Gastroesophageal sphincter (tissue), 3 donors: ENCODE data around the gene SIRPA.

Experiments used
- POLR2A ChIP-seq, 2 donors: fragments of 450-650 bp; IDR thresholded peaks; one replicate each; pipeline ENCODE4 v1.6.1; 2017; ENCODE audit warnings: antibody characterized with exemption in 2 of 2, mild to moderate bottlenecking in 2 of 2, moderate library complexity in 1 of 2
- POLR2AphosphoS5 ChIP-seq: sonication (generic); formaldehyde crosslinking; IDR thresholded peaks from one replicate; pipeline ENCODE4 v1.6.1; 2017; ENCODE audit warnings: antibody characterized with exemption
- TF ChIP-seq, protein P1 (sequence below), 4 experiments: fragments of 200-600 bp in 2 of 4; fragments of 450-650 bp in 2 of 4; sonication (generic) in 1 of 4; IDR thresholded peaks; one replicate each; pipeline ENCODE4 v1.5.1; 2017 to 2019; ENCODE audit warnings: antibody characterized with exemption in 4 of 4, mild to moderate bottlenecking in 2 of 4, moderate library complexity in 2 of 4

DNA sequence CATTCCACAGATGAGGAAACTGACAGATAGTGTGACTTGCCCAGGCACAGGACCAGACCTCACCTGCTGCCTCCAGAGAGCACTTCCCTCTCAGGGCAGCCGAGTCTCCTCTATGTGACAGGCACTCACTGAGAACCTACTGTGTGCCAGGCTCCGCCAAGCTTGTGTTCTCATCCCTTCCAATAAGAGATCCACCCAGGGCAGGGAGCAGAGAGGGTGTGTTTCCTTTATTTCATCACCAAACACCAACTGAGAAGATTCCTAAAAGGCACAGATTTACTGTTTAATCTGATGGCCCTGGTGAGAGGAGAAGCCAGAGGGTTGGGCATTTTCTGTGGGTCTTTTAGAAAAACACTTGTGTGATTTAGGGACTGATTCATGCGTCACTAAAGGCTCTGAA lies 20.5 kb downstream of the SIRPA start:
- TF ChIP-seq, protein P1, sequence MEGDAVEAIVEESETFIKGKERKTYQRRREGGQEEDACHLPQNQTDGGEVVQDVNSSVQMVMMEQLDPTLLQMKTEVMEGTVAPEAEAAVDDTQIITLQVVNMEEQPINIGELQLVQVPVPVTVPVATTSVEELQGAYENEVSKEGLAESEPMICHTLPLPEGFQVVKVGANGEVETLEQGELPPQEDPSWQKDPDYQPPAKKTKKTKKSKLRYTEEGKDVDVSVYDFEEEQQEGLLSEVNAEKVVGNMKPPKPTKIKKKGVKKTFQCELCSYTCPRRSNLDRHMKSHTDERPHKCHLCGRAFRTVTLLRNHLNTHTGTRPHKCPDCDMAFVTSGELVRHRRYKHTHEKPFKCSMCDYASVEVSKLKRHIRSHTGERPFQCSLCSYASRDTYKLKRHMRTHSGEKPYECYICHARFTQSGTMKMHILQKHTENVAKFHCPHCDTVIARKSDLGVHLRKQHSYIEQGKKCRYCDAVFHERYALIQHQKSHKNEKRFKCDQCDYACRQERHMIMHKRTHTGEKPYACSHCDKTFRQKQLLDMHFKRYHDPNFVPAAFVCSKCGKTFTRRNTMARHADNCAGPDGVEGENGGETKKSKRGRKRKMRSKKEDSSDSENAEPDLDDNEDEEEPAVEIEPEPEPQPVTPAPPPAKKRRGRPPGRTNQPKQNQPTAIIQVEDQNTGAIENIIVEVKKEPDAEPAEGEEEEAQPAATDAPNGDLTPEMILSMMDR (IDR thresholded peaks at IDR 0.05) = no peak
- TF ChIP-seq POLR2AphosphoS5 (no peak), POLR2A (IDR thresholded peaks at IDR 0.05) (no peak)
